Measurements from ENCODE around the gene RNF224. TPM values are rescaled to one million over a fixed set of nuclear protein-coding genes. Genes with fewer than 3 reads are reported as not detected.

The RNF224 gene
- polyA plus RNA-seq, 2 of the 4 experiments (the other 2 are of a cell fraction) = 0.04 TPM; not detected in 1

DNA sequence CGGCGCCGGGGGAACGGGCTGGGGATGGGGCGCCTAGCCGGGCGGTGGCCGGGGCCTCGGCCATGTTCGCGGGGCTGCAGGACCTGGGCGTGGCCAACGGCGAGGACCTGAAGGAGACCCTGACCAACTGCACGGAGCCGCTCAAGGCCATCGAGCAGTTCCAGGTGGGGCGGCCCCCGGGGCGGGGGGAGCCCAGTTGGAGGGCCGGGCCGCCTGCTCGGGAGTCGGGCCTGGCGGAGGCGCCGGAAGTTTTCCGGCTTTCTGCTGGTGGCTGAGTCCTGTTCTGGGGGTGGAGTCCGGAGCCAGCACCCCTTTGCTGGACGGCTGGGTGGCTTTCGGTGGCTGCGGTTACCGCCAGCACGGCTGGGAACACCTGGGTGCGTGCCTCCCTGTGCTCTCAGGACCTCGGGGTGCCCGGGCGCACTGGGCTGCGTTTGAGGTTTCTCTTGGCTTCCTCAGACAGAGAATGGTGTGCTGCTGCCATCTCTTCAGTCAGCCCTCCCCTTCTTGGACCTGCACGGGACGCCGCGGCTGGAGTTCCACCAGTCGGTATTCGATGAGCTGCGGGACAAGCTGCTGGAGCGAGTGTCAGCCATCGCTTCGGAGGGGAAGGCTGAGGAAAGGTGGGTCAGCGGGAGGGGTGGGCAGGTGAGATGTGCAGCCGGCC is 28.3 kb downstream of the RNF224 start:
- DNase-seq (ENCODE audit: low read depth in 1 of 2, low spot score in 1 of 2) (peak in 1 of 2 experiments; percentile 43), ATAC-seq (peak; percentile 60 to 65), FAIRE-seq (no peak)
- H3K9me3 ChIP-seq = no peaks in the 10 kb centered on the region
- H3K4me3 ChIP-seq = peak overlapping the region; percentile 93
- peak overlapping the region; percentile 100 for H3K4me2 ChIP-seq
- CTCF ChIA-PET = interaction anchor here (1.1 to 17.1 kb wide), 9 partner anchors 11 to 119 kb away, joined by 3 to 236 read pairs (median 4); partner anchors contain the start of genes NRARP, RNF224 and TUBB4B
- H3K4me1 ChIP-seq = peaks cover 20% of the 10 kb centered on the region
- 8% methylated on average over 20 of the region's 51 CpGs for WGBS (ENCODE audit: missing lambda C conversion rate)
- POLR2A ChIA-PET = interaction anchor here (1.0 to 4.7 kb wide), 4 partner anchors 10 to 126 kb away, joined by 3 to 97 read pairs (median 4); partner anchors contain the start of gene TUBB4B
- TF ChIP-seq JUN (IDR thresholded peaks at IDR 0.05) (peak in 1 of 2 experiments; percentile 14; a peak in 2 of 5 replicates), KDM5A (IDR thresholded peaks at IDR 0.05) (peak; percentile 60; the same call in 1 of the 2 replicates), KDM1A (IDR thresholded peaks at IDR 0.05; ENCODE audit: low read depth) (no peak)
- peak overlapping the region; percentile 90 to 98 for H3K27ac ChIP-seq

DNA sequence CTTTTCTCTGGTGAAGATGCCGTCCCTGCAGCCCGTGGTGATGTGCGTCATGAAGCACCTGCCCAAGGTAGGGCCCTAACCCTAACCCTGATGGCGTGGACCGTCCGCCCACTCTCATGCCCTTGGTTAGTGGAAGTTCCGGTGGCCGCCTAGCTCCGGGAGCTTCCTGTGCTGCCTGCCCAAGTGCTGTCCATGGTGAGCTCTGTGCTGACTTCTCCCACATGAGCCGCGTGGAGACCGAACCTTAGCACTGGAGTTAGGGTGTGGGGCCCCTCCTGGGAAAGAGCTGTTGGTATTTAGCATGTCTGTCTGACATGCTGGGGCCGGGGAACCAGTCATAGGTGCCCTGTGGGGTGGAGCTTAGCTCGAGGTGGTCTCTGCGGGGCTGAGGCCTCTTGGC is 29.1 kb downstream of the RNF224 start:
- FAIRE-seq = no peak
- TF ChIP-seq, protein P1, sequence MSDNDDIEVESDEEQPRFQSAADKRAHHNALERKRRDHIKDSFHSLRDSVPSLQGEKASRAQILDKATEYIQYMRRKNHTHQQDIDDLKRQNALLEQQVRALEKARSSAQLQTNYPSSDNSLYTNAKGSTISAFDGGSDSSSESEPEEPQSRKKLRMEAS (IDR thresholded peaks at IDR 0.05) = no peak
- TF ChIP-seq MAFK (IDR thresholded peaks at IDR 0.05; ENCODE audit: partially characterized antibody) (no peak), ZC3H11A (IDR thresholded peaks at IDR 0.05) (no peak)
- Histone ChIP-seq H3K4me3 (peak overlapping the region; percentile 93), H3K4me1 (peaks cover 20% of the 10 kb centered on the region), H3K4me2 (peak overlapping the region; percentile 100), H3K9me3 (no peaks in the 10 kb centered on the region), H3K27ac (peak overlapping the region; percentile 90 to 98; a peak in 4 of 6 replicates)
- ChIA-PET POLR2A (interaction anchor here (0.8 to 4.7 kb wide), 5 partner anchors 11 to 127 kb away, joined by 3 to 97 read pairs (median 3); partner anchors contain the start of gene TUBB4B), CTCF (interaction anchor here (0.6 to 17.1 kb wide), 7 partner anchors 10 to 137 kb away, joined by 3 to 236 read pairs (median 4); partner anchors contain the start of genes NRARP, TOR4A and TUBB4B)
- 89% methylated on average over 14 of the region's 15 CpGs for WGBS (ENCODE audit: missing lambda C conversion rate)
- ATAC-seq = no peak
- no peak for DNase-seq (ENCODE audit: low read depth in 1 of 2, low spot score in 1 of 2)

DNA sequence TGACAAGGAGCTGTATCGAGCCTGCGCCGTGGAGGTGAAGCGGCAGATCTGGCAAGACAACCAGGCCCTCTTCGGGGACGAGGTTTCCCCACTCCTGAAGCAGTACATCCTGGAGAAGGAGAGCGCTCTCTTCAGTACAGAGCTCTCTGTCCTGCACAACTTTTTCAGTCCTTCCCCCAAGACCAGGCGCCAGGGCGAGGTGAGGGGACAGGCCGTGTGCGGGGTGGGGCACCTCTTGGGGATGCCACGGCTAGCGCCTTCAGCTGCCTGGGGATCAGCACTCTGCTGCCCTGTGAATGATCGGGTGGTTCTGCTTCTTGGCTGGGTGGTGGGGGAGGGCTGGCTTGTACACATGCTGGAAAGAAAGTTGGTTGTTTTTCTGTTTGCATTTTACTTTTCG is 29.6 kb downstream of the RNF224 start:
- H3K27ac ChIP-seq = no peak overlapping the region
- POLR2A ChIA-PET = interaction anchor here (0.8 to 4.7 kb wide), 5 partner anchors 11 to 127 kb away, joined by 3 to 97 read pairs (median 3); partner anchors contain the start of gene TUBB4B
- no peak for TF ChIP-seq MAZ (IDR thresholded peaks at IDR 0.05; ENCODE audit: borderline replicate concordance, low read depth, low read length)
- TF ChIP-seq PHF8 (IDR thresholded peaks at IDR 0.05; ENCODE audit: borderline replicate concordance, low read depth) = no peak
- TF ChIP-seq, protein P2, sequence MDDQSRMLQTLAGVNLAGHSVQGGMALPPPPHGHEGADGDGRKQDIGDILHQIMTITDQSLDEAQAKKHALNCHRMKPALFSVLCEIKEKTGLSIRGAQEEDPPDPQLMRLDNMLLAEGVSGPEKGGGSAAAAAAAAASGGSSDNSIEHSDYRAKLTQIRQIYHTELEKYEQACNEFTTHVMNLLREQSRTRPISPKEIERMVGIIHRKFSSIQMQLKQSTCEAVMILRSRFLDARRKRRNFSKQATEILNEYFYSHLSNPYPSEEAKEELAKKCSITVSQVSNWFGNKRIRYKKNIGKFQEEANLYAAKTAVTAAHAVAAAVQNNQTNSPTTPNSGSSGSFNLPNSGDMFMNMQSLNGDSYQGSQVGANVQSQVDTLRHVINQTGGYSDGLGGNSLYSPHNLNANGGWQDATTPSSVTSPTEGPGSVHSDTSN (IDR thresholded peaks at IDR 0.05) = no peak
- TF ChIP-seq EP300 (IDR thresholded peaks at IDR 0.05) = no peak
- no peak for TF ChIP-seq SREBF2 (IDR thresholded peaks at IDR 0.05)
- TF ChIP-seq EHF (CRISPR knock-in tag; IDR thresholded peaks at IDR 0.05) = no peak
- TF ChIP-seq POLR2AphosphoS2 (conservative IDR thresholded peaks at IDR 0.05; ENCODE audit: low read length) = no peak
- no peak for TF ChIP-seq HEYL (CRISPR knock-in tag; IDR thresholded peaks at IDR 0.05)
- TF ChIP-seq, protein P3, sequence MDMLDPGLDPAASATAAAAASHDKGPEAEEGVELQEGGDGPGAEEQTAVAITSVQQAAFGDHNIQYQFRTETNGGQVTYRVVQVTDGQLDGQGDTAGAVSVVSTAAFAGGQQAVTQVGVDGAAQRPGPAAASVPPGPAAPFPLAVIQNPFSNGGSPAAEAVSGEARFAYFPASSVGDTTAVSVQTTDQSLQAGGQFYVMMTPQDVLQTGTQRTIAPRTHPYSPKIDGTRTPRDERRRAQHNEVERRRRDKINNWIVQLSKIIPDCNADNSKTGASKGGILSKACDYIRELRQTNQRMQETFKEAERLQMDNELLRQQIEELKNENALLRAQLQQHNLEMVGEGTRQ (IDR thresholded peaks at IDR 0.05) = no peak
- no peak for TF ChIP-seq HOXB5 (CRISPR knock-in tag; IDR thresholded peaks at IDR 0.05)
- TF ChIP-seq TP53 (CRISPR knock-in tag; IDR thresholded peaks at IDR 0.05) = no peak
- TF ChIP-seq BHLHE40 (IDR thresholded peaks at IDR 0.05; ENCODE audit: low read depth, low read length) = no peak
- no peak for TF ChIP-seq CHD4 (IDR thresholded peaks at IDR 0.05; ENCODE audit: borderline replicate concordance)
- no peak for TF ChIP-seq ZNF302 (CRISPR knock-in tag; IDR thresholded peaks at IDR 0.05)
- TF ChIP-seq FOSB (CRISPR knock-in tag; IDR thresholded peaks at IDR 0.05) = no peak
- no peak for TF ChIP-seq JUNB (IDR thresholded peaks at IDR 0.05)
- peaks cover 20% of the 10 kb centered on the region for H3K4me1 ChIP-seq
- H3K9me3 ChIP-seq = no peaks in the 10 kb centered on the region
- FAIRE-seq (no peak), DNase-seq (ENCODE audit: low read depth in 1 of 2, low spot score in 1 of 2) (no peak), ATAC-seq (no peak)
- H3K4me3 ChIP-seq = no peak overlapping the region; the same call in 2 of the 3 replicates
- peak overlapping the region; percentile 100 for H3K4me2 ChIP-seq
- CTCF ChIA-PET = interaction anchor here (1.0 to 17.1 kb wide), 7 partner anchors 9 to 45 kb away, joined by 3 to 236 read pairs (median 4); partner anchors contain the start of genes NRARP, TOR4A and TUBB4B
- 88% methylated on average over 13 of the region's 15 CpGs for WGBS (ENCODE audit: missing lambda C conversion rate)
